Stimulated activated CD8-positive, alpha-beta memory T cell treated with anti-CD3 and anti-CD28 coated beads, Interleukin-7, amount 100 ng/mL, for 48 hours (primary cell): ENCODE data around the gene SMIM15.

Experiments used
- DNase-seq, 2 donors: peaks; one replicate each; pipeline ENCODE4 v3.0.0-alpha.2; 2020; ENCODE audit warnings: low read depth in 1 of 2; ENCODE audit errors: extremely low read depth in 1 of 2

The SMIM15 gene

DNA sequence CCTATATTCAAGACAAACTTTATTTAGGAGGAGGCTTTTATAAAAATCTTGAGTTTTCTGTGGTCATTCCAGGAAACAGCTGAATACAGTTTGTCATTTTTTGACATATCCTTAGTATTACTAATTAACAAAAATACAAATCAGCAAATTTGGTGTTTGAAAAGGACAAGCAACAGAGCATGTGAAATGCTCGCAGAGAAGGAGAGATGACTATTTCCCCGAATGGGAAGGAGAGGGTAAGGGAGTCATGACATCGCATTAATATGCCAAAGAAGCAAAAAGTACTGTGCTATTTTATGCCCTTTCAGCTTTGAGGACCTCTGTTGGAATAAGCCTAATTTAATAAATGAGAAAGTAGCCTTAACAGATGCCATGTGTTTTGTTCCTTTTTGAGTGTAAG is 1.8 kb downstream of the SMIM15 start:
- DNase-seq: no peak

DNA sequence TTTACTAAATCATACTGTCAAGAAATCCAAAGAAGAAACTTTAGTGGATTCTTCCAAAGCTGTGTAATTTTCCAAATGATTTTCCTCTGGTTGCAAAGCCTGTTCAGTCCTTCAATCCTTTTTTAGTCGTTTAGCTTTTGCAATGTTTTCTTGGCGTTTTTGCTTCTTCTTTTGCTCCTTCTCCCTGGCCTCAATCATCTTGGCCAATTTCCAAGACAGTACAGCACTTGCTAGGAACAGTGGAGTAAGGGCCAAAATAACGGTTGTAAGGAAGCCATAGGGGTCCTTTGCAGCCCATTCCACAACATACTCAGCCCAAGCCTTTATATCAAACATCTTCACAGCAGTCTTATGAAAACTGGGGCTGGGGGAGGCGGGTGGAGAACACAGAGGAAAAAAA is 2.4 kb downstream of the SMIM15 start:
- no peak for DNase-seq

DNA sequence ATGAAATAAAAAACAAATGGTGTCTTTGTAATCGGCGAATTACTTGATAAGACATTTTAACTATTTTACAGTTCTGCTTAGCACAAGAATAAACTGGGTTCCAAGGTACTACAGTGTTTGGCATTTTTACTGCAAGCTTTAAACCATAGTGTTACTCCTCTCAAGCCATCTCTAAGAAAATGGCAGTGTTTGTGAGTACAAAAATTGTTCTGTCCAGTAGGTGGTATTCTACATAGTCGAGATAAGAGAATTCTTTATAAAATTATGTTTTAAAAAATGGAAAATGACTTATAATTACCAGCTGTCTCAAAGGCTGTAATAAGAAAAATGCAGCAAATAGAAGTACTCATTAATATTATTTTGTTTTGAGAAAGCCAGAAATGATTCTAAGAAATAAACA is 3.2 kb downstream of the SMIM15 start:
- DNase-seq: no peak

DNA sequence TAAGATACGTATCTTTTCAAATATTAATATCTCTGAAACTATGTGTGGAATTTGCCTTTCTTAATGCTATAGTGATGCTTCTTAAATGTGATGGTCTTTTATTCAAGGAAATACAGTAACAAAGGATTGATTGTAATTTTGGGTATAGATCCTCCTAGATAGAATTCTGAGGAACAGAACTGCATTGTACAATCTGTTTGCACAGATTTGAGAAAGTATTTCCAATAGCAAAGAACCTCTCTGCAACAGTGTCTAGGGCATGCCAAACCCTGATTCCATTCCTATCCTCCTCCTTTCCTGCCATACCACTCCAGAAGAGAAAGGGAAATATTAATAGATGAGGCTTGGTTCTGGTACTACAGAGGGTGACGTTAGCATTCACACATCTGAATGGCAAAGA is 10.4 kb downstream of the SMIM15 start:
- no peak for DNase-seq

DNA sequence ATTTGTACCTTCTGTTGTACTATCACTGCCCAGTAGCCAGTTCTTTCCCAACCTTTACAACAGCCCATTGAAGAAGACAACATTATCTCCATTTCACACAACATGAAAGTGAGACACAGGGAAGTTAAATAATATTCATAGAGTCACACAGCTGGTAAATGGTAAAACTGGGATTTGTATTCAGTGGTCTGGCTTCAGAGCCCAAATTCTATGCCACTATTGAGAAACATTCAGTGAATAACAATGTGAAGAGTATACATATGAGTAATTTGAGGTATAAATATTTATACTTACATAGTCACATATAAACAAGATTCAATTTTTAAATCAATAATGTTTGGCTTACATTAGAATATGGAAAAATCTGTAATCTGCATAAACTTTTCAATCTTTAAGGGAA is 13.8 kb downstream of the SMIM15 start:
- DNase-seq: no peak

DNA sequence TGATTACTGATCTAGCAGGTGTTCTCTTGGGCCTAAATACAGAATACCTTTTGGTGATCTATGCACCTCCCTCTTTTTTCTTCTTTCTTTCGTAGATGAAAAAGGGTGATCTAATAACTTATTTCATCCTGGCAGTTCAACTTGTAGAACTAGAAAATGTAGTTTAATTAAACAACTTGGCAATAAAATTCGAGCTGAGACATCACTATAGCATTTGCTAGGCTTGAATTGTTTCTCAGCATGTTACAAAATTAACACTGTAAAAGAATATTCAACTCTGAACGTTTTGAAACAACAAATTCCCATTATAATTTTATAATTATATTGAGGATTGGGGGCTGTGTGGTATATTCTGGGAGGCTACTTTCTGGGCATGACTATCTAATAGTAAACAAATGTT is 19.5 kb downstream of the SMIM15 start:
- no peak for DNase-seq

DNA sequence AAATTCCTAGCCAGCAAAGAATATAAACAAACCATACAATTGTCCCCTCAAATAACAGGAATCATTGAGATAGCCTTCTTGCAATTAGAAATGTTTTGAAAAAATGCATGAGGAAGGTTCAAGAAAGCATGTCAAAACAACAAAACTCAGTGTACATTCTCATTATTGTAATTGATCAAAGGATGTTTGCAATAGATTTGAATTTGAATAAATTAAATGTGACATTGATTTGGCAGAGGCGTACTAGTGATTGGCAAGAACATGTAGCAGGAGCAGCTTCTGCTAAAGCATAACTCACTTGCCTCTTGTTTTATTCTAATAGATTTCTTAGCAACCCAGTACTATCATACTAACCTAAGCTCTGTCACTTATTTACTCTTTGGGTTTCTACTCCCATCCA is 19.9 kb downstream of the SMIM15 start:
- DNase-seq: no peak

DNA sequence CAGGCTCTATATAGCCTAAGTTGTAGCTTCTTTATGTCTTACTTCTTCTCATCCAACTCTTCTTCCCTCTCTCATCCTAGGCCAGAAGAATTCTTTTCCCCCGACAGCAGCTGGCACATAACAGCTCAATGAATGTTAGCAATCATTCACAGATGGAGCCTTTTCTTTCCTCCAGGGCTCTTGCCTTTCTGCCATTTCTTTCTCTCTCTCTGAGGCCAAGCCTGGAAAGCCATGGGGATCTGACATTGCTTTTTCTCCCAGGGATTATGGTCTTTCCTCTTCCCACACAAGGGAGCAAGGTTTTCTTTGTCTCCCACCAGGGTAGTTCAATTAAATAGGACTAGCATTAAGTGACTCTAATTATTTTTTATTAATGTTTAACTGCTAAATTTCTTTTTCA is 20.5 kb downstream of the SMIM15 start:
- no peak for DNase-seq

DNA sequence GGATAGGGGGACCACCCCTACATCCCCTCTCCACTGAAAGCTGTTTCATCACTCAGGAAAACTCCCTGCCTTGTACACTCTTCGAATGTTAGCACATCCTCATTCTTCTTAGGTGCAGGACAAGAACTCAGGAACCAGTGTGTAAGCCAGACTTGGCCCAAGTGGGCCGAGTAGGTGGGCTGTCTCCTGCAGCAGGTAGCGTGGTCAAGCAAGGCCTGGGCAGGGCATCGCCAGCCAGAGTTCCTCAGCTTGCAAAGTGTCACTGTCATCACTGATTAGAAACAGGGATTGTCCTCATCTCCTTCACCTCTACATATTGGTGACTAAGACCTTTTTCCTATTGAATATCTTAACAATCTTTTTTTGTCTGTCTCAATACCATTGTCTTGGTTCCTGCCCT is 22.3 kb downstream of the SMIM15 start:
- DNase-seq: no peak

DNA sequence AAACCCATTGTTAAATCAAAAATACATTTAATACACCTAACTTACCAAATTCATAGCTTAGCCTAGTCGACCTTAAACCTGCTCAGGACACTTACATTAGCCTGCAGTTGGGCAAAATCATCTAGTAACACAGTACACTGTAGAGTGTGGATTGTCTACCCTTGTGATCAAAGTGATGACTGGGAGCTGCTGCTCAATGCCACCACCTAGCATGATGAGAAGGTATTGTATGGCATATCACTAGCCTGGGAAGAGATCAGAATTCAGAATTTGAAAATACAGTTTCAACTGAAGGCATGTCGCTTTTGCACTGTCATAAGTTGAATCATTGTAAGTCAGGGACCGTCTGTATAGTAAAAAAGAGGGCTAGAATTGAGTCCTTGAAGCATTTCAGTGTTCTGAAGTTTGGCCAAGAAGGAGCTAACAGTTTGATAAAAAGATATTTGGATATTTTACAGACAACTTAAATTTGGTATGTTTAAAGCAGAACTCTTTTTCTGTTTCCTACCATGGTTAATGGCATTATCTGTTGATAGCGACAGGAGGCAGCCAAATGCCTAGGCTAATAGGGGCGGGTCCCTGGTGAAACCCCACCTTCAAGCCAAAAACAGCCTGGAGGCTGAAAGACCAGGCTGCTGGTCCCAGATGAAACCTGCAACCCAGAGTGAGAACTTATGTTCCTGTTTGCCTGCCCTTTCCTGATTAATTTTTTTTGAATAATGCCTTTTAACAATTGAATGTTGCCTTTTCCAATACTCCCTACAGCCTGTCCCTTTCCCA is 23.0 kb downstream of the SMIM15 start:
- DNase-seq: no peak

DNA sequence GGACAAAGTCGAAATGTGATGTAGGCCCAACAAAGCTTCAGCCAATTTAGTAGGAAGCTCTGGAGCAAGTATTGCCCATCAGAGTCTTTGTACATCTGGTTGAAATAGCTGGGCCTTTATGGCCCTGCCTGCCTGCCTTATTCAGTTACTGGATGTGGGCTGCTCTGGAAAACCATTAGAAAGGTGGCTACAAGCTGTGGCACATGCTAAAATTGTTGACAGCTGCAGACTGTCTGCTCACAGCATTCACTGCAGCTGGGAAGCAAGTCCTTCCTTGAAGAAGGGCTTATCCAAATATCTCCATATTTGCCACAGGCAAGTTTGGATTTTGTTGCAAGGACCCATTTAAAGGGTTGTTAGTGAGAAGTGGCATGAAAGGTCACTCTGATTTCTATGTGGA is 24.4 kb downstream of the SMIM15 start:
- no peak for DNase-seq

DNA sequence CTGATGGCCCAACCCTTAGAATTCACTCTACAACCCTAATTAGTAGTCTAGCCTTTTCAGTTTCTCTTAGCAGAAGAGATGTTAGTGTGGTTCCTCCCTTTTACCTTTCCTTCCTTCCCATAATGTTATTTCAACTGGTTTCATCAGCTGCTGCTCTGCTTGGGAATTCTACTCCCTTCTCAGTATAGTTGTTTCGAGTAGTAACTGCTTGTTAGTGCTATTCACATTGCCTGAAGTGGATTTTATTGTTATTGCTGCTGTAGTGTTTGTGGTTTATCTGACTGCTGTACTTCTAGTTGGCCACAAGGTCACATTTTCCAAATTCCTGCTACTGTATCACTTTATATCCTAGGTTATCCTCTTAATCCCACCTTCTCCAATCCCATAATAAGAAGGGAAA is 29.7 kb downstream of the SMIM15 start:
- no peak for DNase-seq

DNA sequence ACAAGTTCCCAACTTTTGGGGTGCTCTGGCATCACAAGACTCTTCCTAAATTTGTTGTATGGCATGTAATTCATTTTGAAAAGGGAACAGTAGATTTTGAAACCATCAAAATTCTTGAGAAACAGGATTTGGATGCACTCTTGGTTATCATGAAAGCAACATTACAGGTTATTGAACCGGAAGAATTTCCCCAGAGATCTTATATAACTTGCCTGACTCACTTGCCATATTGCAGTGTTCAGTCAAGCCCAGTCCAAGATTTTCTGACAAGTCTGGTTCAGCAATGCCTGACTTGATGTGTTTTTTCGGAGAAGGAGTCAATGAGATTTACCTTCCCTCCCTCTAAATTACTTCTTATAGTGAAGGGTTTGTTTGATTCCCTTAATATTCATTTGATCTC is 32.0 kb downstream of the SMIM15 start:
- DNase-seq: no peak

DNA sequence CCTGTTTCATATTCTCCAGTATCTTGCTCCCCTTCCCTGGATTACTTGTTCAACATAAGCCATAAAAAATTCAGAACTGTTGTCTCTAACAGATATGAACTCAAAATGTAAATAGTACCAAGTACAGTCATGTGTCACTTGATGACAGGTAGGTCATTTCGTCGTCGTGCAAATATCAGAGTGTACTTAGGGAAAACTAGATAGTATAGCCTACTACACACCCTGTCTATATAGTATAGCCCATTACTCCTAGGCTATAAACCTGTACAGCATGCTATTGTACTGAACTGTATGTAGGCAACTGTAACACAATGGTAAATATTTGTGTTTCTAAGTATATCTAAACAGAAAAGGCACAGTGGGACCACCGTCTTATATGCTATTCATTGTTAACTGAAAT is 39.1 kb downstream of the SMIM15 start:
- no peak for DNase-seq

DNA sequence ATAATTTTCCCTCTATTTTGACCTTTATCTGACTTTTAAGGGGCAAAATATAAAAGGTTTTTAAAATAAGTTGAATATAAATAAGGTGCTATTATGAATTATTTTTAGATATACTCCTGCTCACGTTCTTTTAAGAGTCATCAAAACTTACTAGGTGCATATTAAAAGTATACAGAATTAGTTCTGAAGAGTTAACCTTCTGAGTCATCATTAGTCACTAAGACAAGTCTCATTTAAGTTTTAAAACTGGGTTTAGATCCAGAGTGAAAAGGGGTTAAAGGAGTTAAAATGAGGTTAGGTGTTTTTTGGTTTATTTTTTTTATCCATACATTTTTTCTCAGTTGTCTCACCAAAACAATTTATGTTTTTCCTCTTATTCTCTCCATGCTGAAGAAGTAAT is 41.7 kb downstream of the SMIM15 start:
- DNase-seq: no peak

DNA sequence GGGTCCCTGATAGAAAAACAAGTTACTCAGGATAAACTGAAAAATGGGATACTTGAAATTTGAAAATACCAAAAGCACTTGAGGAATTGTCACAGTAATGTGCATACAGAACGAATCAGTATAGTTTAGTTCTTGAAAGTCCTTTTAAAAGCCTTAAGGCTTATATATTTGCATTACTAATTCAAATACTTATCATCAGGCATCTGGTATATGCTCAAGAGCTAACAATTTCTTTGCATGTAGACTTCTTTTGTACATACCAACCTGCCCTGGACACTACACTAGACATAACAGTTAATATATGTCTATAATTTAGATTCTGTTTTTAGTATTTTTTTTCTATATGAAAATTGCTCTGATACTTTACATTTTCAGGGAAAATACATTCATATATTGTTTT is 43.2 kb downstream of the SMIM15 start:
- DNase-seq: no peak

DNA sequence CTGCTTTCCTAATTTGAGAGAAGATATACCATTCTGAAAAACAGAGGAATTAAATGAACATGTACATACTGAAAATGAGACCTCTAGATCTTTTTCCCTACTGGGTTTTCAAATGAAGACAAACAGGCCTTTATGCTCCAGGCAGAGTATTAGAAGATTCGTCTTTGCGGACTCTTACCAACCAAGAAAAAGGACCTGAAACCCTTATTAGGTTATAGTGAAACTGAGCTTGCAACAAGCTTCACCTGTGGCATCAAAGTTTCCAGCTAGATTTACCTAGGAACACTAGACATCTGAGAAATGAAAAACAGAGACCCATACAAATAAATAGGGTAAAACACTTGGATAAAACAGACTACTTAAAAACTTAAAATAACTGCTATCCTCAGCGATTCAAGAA is 46.3 kb downstream of the SMIM15 start:
- no peak for DNase-seq

DNA sequence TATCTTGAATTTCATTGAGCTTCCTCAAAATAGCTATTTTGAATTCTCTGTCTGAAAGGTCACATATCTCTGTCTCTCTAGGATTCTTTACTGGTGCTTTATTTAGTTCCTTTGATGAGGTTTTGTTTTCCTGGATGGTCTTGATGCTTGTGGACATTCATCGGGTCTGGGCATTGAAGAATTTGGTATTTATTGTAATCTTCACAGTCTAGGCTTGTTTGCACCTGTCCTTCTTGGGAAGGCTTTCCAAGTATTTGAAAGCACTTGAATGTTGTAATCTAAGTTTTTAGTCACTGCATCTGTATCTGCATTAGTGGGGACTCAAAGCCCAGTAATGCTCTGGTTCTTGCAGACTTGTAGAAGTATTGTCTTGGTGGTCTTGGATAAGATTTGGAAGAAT is 47.8 kb downstream of the SMIM15 start:
- no peak for DNase-seq
